Fibroblast of peridontal ligament (primary cell): Measurements from ENCODE around the gene TAS2R46.
"Not testable (repeated sequence)": the region's sequence is repeated elsewhere in the genome, so short reads cannot be mapped to it uniquely, and the experiment has no call there.

Source experiments
- DNase-seq: peaks from one replicate; pipeline ENCODE4 v3.0.0-alpha.2; 2010; ENCODE audit errors: extremely low read depth

The TAS2R46 gene

DNA sequence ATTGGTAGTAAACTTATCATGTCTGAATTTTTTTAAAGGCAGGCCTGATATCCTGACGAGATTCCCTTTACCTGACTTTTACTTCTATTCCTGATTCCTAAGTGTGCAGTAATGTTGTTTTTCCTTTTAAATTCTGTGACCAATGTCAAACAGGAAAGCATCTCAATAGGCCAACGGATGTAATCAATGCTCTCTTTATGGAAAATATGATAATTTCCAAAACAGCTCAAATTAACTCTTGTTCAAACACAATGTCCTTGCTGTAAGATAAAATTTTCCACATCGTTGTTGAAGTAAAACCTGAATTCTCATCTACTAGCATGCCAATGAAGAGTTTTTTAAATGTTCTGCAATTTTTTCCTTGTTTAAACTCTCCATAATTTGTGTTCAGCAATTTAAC lies 22.9 kb downstream of the TAS2R46 start:
- no peak for DNase-seq

DNA sequence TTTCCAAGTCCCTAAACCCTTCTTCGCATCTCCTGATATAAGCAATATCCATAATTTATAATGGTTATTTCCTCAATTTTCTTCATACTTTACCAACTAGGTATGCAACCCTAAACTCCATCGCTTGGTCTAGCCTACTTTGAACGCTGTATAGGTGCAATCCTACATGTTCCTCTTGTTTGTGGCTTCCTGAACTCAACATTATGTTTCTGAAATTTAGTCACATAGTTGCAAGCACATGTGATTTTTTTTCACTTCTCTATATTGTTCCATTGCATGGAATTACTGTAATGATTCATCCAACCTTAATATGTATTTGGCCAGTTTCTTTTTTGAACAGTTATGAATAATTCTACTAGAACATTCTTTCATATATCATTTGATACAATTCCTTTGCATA lies 28.1 kb downstream of the TAS2R46 start:
- not testable (repeated sequence) for DNase-seq

DNA sequence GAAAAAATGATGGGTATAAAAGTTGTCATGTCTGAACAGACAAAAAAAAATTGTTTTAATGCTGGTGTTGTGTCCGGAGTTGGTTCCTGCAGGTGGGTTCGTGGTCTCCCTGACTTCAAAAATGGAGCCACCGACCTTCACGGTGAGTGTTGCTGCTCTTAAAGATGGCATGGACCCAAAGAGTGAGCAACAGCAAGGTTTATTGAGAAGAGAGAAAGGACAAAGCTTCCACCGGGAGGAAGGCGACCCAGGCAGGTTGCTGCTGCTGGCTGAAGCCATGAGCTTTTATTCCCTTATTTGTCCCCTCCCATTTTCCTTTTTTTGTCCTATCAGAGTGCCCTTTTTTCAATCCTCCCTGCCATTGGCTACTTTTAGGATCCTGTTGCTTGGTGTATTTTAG lies 30.8 kb downstream of the TAS2R46 start, which contains the start of gene TAS2R31:
Gene TAS2R31, minus strand, starts transcription at position 101 of the 400 bp plus-strand sequence. Its CDS starts 72 bp downstream, at position 29.
- no peak for DNase-seq

GRCh38 chr12:11026118-11026517 lies 36.0 kb downstream of the TAS2R46 start:
- no peak for DNase-seq

GRCh38 chr12:11023387-11023786 lies 38.7 kb downstream of the TAS2R46 start:
- no peak for DNase-seq

DNA sequence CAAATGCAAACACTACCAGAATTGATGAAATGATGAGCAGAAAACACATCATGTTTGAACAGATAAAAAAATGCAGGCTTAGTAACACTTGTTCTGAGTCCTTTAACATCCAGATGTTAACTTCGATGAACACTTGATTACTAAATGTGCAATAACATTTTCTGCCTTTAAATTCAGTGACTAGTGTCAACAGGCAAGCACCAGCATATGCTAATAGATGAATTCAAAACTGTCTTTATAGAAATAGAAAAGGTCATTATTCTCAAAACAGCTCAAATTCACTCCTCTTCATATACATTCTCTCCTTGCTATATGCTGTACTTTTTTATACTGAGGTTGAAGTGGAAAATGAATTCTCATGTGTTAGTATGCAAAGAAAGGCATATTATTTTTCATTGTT lies 39.6 kb downstream of the TAS2R46 start, which contains the start of gene TAS2R19:
Gene TAS2R19, minus strand, starts transcription at position 101 of the 400 bp plus-strand sequence. Its CDS starts 49 bp downstream, at position 52.
- no peak for DNase-seq

- DNase-seq, result no peak
Measured at GRCh38 chr12:11016937-11017336, 45.2 kb downstream of the TAS2R46 start.

DNA sequence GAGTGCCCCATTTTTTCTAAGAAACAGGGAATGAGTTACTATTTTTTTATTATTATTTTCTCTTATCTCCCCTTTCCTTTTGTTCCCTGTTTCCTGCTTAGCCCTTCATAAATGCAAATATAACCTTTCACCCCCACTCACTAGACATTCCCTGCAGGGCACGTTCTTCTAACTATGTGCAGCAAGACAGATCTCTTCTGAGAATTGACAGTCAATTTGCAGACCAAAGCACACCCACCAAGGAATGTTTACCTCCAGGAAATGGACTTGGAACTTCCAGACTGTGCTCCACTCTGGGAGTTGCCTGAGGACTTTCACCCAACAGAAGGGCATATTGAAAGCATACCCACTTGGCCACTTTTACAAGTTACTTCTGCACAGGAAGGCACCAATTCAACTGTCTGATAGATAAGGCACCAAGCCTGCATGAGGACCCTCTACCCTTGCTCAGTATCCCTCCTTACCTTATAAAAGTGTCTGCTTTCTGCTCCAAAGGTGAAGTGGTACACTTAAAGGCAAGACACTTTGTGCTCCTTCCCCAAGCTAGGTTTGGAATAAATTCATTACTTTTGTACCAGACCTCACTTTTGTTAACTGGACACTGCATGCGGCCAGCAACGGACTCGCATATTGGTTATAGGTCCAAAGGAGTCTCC lies 46.2 kb downstream of the TAS2R46 start:
- DNase-seq, result no peak

DNA sequence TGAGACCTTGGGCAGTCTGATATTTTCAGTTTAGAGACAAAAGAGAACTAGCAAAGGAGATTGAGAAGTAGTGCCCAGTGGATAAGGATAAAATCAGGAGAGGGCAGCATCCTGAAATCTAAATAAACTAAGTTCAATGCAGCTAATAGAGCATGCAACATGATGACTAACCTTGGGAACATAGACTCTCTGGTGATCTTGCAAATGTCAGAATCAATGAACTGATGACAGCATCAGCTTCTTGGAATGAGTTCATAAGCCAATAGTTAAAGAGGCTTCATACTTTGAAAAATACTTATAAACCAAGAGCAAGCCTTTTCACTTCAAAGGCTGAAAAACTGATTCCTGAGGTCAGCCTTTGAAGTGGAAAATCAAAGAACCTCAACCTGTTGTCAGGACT lies 47.9 kb downstream of the TAS2R46 start:
- peak; percentile 30 for DNase-seq
